ENCODE measurements around the gene HDLBP.

HDLBP gene

DNA sequence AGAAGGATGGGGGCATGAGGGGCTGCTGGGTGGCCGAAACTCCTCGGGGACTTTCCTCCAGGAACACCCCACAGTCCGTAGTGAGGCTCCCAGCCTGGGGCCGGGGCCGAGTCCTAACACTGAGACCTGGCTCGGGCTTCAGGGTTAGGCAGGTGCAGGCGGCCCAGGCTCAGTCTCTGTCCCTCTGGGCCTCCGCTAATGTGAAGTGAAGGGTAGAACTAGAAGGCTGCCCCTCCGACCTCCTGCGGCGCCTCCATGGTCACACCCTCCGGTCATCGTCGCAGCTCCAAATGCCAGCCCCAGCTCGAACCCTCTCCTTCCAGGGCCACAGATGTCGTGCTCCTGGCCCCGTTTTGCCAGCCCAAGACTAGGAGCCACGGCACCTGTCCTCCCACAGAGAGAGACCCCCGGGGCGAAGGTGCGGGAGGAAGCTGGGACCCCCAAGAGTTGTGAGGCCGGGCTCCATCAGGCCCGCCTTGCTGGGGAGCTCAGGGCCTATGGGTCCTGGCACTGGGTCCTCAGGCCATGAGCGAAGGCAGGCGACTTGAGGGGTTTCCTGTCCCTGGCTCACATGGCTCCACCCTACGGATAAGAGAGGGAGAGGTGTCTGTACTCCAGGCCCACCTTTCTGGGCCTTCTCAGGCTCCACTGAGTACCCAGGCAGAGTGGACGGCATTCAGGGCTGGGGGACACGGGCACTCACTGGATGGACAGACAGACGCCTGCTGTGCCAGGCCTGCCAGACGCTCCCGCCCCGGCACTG, 126.2 kb downstream of the HDLBP start:
- TF ChIP-seq, protein P1, sequence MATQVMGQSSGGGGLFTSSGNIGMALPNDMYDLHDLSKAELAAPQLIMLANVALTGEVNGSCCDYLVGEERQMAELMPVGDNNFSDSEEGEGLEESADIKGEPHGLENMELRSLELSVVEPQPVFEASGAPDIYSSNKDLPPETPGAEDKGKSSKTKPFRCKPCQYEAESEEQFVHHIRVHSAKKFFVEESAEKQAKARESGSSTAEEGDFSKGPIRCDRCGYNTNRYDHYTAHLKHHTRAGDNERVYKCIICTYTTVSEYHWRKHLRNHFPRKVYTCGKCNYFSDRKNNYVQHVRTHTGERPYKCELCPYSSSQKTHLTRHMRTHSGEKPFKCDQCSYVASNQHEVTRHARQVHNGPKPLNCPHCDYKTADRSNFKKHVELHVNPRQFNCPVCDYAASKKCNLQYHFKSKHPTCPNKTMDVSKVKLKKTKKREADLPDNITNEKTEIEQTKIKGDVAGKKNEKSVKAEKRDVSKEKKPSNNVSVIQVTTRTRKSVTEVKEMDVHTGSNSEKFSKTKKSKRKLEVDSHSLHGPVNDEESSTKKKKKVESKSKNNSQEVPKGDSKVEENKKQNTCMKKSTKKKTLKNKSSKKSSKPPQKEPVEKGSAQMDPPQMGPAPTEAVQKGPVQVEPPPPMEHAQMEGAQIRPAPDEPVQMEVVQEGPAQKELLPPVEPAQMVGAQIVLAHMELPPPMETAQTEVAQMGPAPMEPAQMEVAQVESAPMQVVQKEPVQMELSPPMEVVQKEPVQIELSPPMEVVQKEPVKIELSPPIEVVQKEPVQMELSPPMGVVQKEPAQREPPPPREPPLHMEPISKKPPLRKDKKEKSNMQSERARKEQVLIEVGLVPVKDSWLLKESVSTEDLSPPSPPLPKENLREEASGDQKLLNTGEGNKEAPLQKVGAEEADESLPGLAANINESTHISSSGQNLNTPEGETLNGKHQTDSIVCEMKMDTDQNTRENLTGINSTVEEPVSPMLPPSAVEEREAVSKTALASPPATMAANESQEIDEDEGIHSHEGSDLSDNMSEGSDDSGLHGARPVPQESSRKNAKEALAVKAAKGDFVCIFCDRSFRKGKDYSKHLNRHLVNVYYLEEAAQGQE (IDR thresholded peaks at IDR 0.05; ENCODE audit: insufficient replicate concordance, low read depth) = no peak
- TF ChIP-seq POLR2AphosphoS5 (IDR thresholded peaks at IDR 0.05; ENCODE audit: low read depth) = no peak
- no peak for TF ChIP-seq GABPA (IDR thresholded peaks at IDR 0.05; ENCODE audit: low read depth)
- no peak for TF ChIP-seq SPI1 (IDR thresholded peaks at IDR 0.05; ENCODE audit: borderline replicate concordance, low read depth)
- TF ChIP-seq, protein P2, sequence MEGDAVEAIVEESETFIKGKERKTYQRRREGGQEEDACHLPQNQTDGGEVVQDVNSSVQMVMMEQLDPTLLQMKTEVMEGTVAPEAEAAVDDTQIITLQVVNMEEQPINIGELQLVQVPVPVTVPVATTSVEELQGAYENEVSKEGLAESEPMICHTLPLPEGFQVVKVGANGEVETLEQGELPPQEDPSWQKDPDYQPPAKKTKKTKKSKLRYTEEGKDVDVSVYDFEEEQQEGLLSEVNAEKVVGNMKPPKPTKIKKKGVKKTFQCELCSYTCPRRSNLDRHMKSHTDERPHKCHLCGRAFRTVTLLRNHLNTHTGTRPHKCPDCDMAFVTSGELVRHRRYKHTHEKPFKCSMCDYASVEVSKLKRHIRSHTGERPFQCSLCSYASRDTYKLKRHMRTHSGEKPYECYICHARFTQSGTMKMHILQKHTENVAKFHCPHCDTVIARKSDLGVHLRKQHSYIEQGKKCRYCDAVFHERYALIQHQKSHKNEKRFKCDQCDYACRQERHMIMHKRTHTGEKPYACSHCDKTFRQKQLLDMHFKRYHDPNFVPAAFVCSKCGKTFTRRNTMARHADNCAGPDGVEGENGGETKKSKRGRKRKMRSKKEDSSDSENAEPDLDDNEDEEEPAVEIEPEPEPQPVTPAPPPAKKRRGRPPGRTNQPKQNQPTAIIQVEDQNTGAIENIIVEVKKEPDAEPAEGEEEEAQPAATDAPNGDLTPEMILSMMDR (IDR thresholded peaks at IDR 0.05; ENCODE audit: insufficient read depth, low read length) = no peak
- no peak overlapping the region for H3K27ac ChIP-seq (replicated peaks)
- no peaks in the 10 kb centered on the region for H3K27me3 ChIP-seq (ENCODE audit: insufficient read depth, poor library complexity, severe bottlenecking)
- no peak overlapping the region for H3K4me3 ChIP-seq (replicated peaks; ENCODE audit: insufficient read depth, low read length)
- DNase-seq (ENCODE audit: low read depth in 1 of 2, low spot score in 1 of 2) = no peak

DNA sequence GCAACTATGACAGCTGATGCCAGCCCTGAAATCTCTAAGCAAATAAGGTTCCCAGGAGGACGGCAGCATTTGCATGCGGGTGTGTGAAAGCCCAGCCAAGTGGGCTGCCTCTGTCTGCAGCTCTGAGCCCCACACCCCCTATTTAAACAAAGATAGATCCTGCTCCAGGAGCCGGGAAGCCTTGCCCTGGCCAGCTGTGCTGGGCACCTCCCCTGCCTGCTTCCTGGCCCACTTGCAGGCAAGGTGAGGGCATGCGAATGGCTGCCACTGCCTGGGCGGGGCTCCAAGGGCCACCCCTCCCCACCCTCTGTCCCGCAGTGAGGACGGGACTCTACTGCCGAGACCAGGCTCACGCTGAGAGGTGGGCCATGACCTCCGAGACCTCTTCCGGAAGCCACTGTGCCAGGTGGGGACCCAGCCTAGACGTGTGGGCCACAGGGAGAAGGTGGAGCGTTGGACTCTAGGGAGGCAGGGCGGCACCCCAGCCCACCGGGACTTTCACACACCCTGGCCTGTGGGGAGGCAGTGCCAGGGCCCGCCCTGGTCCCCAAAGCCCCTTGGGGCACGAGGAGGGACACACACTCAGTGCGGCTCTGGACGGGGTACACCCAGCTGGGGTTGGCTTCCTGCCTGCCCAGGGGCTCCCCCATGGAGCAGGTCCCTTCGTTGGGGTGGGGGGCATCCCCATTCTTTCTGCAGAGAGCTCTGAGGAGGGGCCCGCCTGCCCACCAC, 126.9 kb downstream of the HDLBP start, which contains the start of gene ANO7:
TSS of gene ANO7 (plus strand) at position 317 of the 732 bp plus-strand sequence. CDS start 1,387 bp downstream, outside the sequence.
- DNase-seq (ENCODE audit: low read depth in 1 of 2, low spot score in 1 of 2) = no peak
- H3K27me3 ChIP-seq (ENCODE audit: insufficient read depth, poor library complexity, severe bottlenecking) = no peaks in the 10 kb centered on the region
- TF ChIP-seq POLR2AphosphoS5 (IDR thresholded peaks at IDR 0.05; ENCODE audit: low read depth) = no peak
- TF ChIP-seq, protein P2 (IDR thresholded peaks at IDR 0.05; ENCODE audit: insufficient read depth, low read length) = no peak
- TF ChIP-seq SPI1 (IDR thresholded peaks at IDR 0.05; ENCODE audit: borderline replicate concordance, low read depth) = no peak
- no peak for TF ChIP-seq GABPA (IDR thresholded peaks at IDR 0.05; ENCODE audit: low read depth)
- TF ChIP-seq, protein P1 (IDR thresholded peaks at IDR 0.05; ENCODE audit: insufficient replicate concordance, low read depth) = no peak
- no peak within 1 kb of the TSS for H3K27ac ChIP-seq (replicated peaks)
- H3K4me3 ChIP-seq (replicated peaks; ENCODE audit: insufficient read depth, low read length) = no peak within 1 kb of the TSS

DNA sequence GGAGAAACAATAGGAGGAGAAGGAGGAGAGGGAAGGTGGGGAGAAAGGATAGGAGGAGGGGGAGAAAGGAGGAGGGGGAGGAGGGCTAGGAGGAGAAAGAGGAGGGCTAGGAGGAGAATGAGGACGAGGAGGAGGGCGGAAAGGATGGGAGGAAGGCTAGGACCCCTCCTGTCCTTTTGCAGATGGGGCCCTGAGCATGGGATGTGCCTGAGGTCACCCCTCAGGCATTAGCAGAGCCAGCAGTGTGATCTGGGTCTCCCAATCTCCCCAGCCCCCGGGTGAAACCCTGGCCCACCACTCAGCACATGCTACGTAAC, 127.6 kb downstream of the HDLBP start:
- no peak for DNase-seq (ENCODE audit: low read depth in 1 of 2, low spot score in 1 of 2)
- Histone ChIP-seq H3K27me3 (ENCODE audit: insufficient read depth, poor library complexity, severe bottlenecking) (no peaks in the 10 kb centered on the region), H3K27ac (replicated peaks) (no peak overlapping the region), H3K4me3 (replicated peaks; ENCODE audit: insufficient read depth, low read length) (no peak overlapping the region)
- TF ChIP-seq, protein P2 (IDR thresholded peaks at IDR 0.05; ENCODE audit: insufficient read depth, low read length) = no peak
- TF ChIP-seq SPI1 (IDR thresholded peaks at IDR 0.05; ENCODE audit: borderline replicate concordance, low read depth) (no peak), GABPA (IDR thresholded peaks at IDR 0.05; ENCODE audit: low read depth) (no peak), POLR2AphosphoS5 (IDR thresholded peaks at IDR 0.05; ENCODE audit: low read depth) (no peak)
- TF ChIP-seq, protein P1 (IDR thresholded peaks at IDR 0.05; ENCODE audit: insufficient replicate concordance, low read depth) = no peak

All from HL-60 (cell line).